Measurements from ENCODE around the gene MRPL32. TPM values are rescaled to one million over a fixed set of nuclear protein-coding genes. Genes with fewer than 3 reads are reported as not detected.
A peak's percentile ranks its signal among the peaks of the same experiment; 100 is the strongest.

The MRPL32 gene
- total RNA-seq, 1 donor from 2014 or later, result 33.9 TPM

- H3K27me3 ChIP-seq, result no peaks in the 10 kb centered on the region
- no peak overlapping the region for H3K4me3 ChIP-seq
- TF ChIP-seq POLR2AphosphoS5 (IDR thresholded peaks at IDR 0.05; ENCODE audit: insufficient read depth in 1 of 2, low read depth in 1 of 2), result no peak
- TF ChIP-seq CTCF (IDR thresholded peaks at IDR 0.05), result no peak
- TF ChIP-seq POLR2A (IDR thresholded peaks at IDR 0.05), result no peak
- H3K36me3 ChIP-seq, result peaks cover 0 to 38% of the 10 kb centered on the region in 2 donors
- no peak for DNase-seq (ENCODE audit: extremely low spot score in 2 of 2)
- no peaks in the 10 kb centered on the region for H3K9me3 ChIP-seq
- intact Hi-C loops (cut with DNase I), result no loop called here
- peaks cover 46% of the 10 kb centered on the region for H3K4me1 ChIP-seq
- no peak overlapping the region for H3K27ac ChIP-seq
These were observed 2.1 kb downstream of the MRPL32 start for GRCh38 chr7:42934291-42934690.

DNA sequence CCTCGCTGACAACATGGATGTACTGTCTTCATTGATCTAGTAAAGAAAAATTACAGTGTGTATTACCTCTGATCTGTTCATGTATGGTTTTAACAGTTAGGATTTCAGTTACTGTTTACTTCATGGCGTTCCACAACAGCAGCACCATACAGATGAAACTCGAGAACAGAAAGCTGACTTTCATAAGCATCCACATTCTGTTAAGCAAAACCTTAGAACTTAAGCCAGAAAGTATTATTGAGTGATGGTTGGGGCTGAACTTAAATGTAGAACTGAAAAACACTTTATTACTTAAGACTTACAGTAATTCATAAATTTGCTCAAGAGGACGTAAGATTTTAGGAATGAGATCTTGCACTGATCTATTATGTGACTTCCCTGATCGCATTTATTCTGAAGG is 3.7 kb downstream of the MRPL32 start:
- Histone ChIP-seq H3K4me3 (no peak overlapping the region), H3K4me1 (peaks cover 31% of the 10 kb centered on the region), H3K36me3 (peaks cover 0 to 49% of the 10 kb centered on the region in 2 donors), H3K27me3 (no peaks in the 10 kb centered on the region), H3K9me3 (no peaks in the 10 kb centered on the region), H3K27ac (no peak overlapping the region)
- no peak for TF ChIP-seq CTCF (IDR thresholded peaks at IDR 0.05)
- TF ChIP-seq POLR2A (IDR thresholded peaks at IDR 0.05), result no peak
- no peak for TF ChIP-seq POLR2AphosphoS5 (IDR thresholded peaks at IDR 0.05; ENCODE audit: insufficient read depth in 1 of 2, low read depth in 1 of 2)
- DNase-seq (ENCODE audit: extremely low spot score in 2 of 2), result no peak
- intact Hi-C loops (cut with DNase I), result no loop called here

DNA sequence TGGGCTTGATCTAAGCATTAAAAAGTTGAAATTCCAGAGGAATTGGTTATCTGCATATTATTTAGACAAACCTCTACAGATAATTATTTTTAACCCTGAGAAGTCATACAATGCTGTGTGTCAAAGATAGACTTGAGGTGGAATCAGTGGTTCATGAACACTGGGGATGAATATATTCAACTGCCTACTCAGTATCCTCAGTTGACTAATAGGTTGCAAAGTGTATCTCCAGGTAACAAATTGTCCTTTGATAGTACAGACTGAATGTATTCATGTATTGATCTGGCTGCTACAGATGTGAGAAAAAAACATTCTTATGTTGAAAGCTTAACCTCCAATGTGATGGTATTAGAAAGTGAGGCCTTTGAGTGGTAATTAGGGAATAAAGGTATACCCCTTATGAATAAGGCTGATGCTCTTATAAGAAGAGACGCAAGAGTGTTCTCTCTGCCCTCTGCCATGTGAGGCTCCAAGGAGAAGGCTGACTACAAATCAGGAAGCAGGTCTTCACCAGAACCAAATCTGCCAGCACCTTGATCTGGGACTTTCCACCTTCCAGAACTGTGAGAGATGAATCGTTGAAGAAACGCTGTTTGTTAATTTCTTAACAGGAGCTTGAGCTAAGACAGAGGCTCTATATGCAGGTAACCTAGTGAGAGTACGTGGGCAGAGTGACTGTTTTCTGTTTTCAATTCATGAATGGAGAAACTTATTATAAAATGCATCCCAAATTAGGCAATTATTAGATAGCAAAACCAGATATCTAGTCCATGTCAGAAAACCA is 7.5 kb downstream of the MRPL32 start:
- no peak for DNase-seq (ENCODE audit: extremely low spot score in 2 of 2)
- Histone ChIP-seq H3K27ac (no peak overlapping the region), H3K36me3 (peaks cover 0 to 49% of the 10 kb centered on the region in 2 donors), H3K9me3 (no peaks in the 10 kb centered on the region), H3K4me3 (no peak overlapping the region), H3K27me3 (no peaks in the 10 kb centered on the region), H3K4me1 (peaks cover 5% of the 10 kb centered on the region)
- intact Hi-C loops (cut with DNase I), result loop anchor here (5.0 kb wide), 1 partner anchor 323 kb away; no protein-coding TSS in a partner anchor
- TF ChIP-seq POLR2A (IDR thresholded peaks at IDR 0.05) (no peak), CTCF (IDR thresholded peaks at IDR 0.05) (no peak), POLR2AphosphoS5 (IDR thresholded peaks at IDR 0.05; ENCODE audit: insufficient read depth in 1 of 2, low read depth in 1 of 2) (no peak)

- no peaks in the 10 kb centered on the region for H3K4me1 ChIP-seq
- intact Hi-C loops (cut with DNase I), result loop anchor here (5.0 kb wide), 1 partner anchor 321 kb away; no protein-coding TSS in a partner anchor
These were observed 9.0 kb downstream of the MRPL32 start for GRCh38 chr7:42940985-42941847.

More at GRCh38 chr7:42940985-42941847, 9.0 kb downstream of the MRPL32 start:
- no peaks in the 10 kb centered on the region for H3K27me3 ChIP-seq
- no peak for TF ChIP-seq POLR2AphosphoS5 (IDR thresholded peaks at IDR 0.05; ENCODE audit: insufficient read depth in 1 of 2, low read depth in 1 of 2)
- TF ChIP-seq POLR2A (IDR thresholded peaks at IDR 0.05), result no peak
- peak; percentile 28 to 83 (median 80) for TF ChIP-seq CTCF (IDR thresholded peaks at IDR 0.05)
- peaks cover 0 to 37% of the 10 kb centered on the region in 2 donors for H3K36me3 ChIP-seq
- H3K27ac ChIP-seq, result no peak overlapping the region
- DNase-seq (ENCODE audit: extremely low spot score in 2 of 2), result no peak
- H3K9me3 ChIP-seq, result no peaks in the 10 kb centered on the region
- no peak overlapping the region for H3K4me3 ChIP-seq
